ENCODE results near the gene EPN1. TPM values are rescaled to one million over a fixed set of nuclear protein-coding genes. Genes with fewer than 3 reads are reported as not detected.

Gene EPN1
- total and polyA plus RNA-seq, 9 of the 15 experiments (the other 6 are each of a cell fraction or from before 2014, with no cell fraction given): 0.08 to 138 (median 12.7) TPM

DNA sequence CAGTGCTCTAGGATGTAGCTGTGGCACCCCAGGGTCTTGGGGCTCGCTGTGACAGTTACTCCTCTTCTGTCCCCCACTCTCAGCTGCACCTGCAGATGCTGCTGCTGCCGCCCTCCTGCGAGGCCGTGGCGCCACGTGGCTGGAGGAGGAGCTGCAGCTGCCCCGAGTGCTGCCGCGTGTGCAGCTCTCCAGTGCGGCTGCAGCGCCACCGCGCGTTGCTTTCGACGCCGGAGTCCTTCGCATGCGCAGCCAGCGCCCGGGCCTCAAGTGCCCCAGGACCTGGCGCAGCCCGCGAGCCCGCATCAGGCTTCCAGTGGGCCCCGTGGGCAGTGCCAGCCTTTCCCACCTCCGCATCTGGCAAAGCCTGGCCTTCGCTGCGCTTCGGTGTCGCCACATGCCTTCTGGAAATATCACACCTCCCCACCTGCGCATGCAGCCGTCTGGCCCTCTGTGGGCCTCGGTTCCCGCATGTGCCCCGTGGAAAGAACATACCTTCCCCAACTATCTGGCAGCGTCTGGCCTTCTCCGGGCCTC, 34.9 kb upstream of the EPN1 start (continued):
- TF ChIP-seq HOXB6 (CRISPR knock-in tag; IDR thresholded peaks at IDR 0.05; ENCODE audit: borderline replicate concordance) (no peak), USF2 (CRISPR knock-in tag; IDR thresholded peaks at IDR 0.05) (peak; percentile 71), CCNT2 (IDR thresholded peaks at IDR 0.05; ENCODE audit: borderline replicate concordance, extremely low read depth, insufficient read length, low read depth, low read length) (peak; percentile 68), MTF1 (CRISPR knock-in tag; IDR thresholded peaks at IDR 0.05; ENCODE audit: borderline replicate concordance) (peak; percentile 38; the same call in 1 of the 2 replicates), KLF10 (CRISPR knock-in tag; IDR thresholded peaks at IDR 0.05) (no peak), ZZZ3 (IDR thresholded peaks at IDR 0.05) (no peak), TAF1 (IDR thresholded peaks at IDR 0.05; ENCODE audit: control insufficient read depth, extremely low read depth, insufficient read depth, low read length, severe bottlenecking) (no peak), TAF15 (IDR thresholded peaks at IDR 0.05; ENCODE audit: low read depth, low read length) (no peak), ZNF717 (CRISPR knock-in tag; IDR thresholded peaks at IDR 0.05) (no peak), NCOA6 (IDR thresholded peaks at IDR 0.05) (no peak), SRSF7 (optimal IDR thresholded peaks at IDR 0.05; ENCODE audit: low read depth, low read length) (no peak), ZNF143 (CRISPR knock-in tag; IDR thresholded peaks at IDR 0.05) (peak; percentile 61; the same call in 1 of the 2 replicates), CEBPB (tag; IDR thresholded peaks at IDR 0.05) (no peak), KDM4B (IDR thresholded peaks at IDR 0.05; ENCODE audit: borderline replicate concordance in 2 of 2, low read depth in 1 of 2) (no peak; a peak in 1 of 4 replicates), AFF4 (CRISPR knock-in tag; IDR thresholded peaks at IDR 0.05) (peak; percentile 98; the same call in 1 of the 2 replicates), ZNF121 (CRISPR knock-in tag; conservative IDR thresholded peaks at IDR 0.05) (peak; percentile 71), HDAC3 (IDR thresholded peaks at IDR 0.05; ENCODE audit: borderline replicate concordance, partially characterized antibody) (no peak), CBX3 (IDR thresholded peaks at IDR 0.05; ENCODE audit: borderline replicate concordance in 1 of 2, low read length in 2 of 2) (peak in 1 of 2 experiments; percentile 97; a peak in 2 of 3 replicates), ZFP30 (CRISPR knock-in tag; IDR thresholded peaks at IDR 0.05; ENCODE audit: borderline replicate concordance) (no peak), GABPB1 (CRISPR knock-in tag; IDR thresholded peaks at IDR 0.05) (peak; percentile 86), TBL1XR1 (IDR thresholded peaks at IDR 0.05; ENCODE audit: low read length in 2 of 2) (no peak), NFXL1 (CRISPR knock-in tag; IDR thresholded peaks at IDR 0.05) (no peak), ZNF311 (CRISPR knock-in tag; IDR thresholded peaks at IDR 0.05) (peak; percentile 79; the same call in 1 of the 2 replicates)
- TF ChIP-seq, protein P1, sequence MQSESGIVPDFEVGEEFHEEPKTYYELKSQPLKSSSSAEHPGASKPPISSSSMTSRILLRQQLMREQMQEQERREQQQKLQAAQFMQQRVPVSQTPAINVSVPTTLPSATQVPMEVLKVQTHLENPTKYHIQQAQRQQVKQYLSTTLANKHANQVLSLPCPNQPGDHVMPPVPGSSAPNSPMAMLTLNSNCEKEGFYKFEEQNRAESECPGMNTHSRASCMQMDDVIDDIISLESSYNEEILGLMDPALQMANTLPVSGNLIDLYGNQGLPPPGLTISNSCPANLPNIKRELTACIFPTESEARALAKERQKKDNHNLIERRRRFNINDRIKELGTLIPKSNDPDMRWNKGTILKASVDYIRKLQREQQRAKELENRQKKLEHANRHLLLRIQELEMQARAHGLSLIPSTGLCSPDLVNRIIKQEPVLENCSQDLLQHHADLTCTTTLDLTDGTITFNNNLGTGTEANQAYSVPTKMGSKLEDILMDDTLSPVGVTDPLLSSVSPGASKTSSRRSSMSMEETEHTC (IDR thresholded peaks at IDR 0.05): peak; percentile 34; the same call in 1 of the 2 replicates
